OCI-LY3 (cell line): ENCODE data around the gene CPXM1.

Experiments
- H2AFZ ChIP-seq: fragments of 200-600, 300-600 bp; shearing (Covaris generic); 2 replicates; pipeline ENCODE4 v1.6.0; 2014; ENCODE audit warnings: antibody characterized with exemption, low read depth, low read length
- H3K27ac ChIP-seq: fragments of 200-600, 300-600 bp; sonication (generic); 2 replicates; pipeline ENCODE4 v1.5.1; 2014; ENCODE audit warnings: mild to moderate bottlenecking, low read length, moderate library complexity, mixed read lengths
- H3K27me3 ChIP-seq: fragments of 200-600, 300-600 bp; sonication (generic); 2 replicates; pipeline ENCODE4 v1.6.1; 2014; ENCODE audit warnings: low read depth, low read length, mixed read lengths
- H3K36me3 ChIP-seq: fragments of 200-600, 300-600 bp; sonication (generic); replicated peaks from 2 replicates; pipeline ENCODE3; 2014; ENCODE audit warnings: low read depth, low read length, mixed read lengths
- H3K4me1 ChIP-seq: fragments of 300-600, 200-600 bp; sonication (generic); 2 replicates; pipeline ENCODE4 v1.6.1; 2014; ENCODE audit warnings: low read length, mixed read lengths
- H3K4me2 ChIP-seq: fragments of 200-600, 300-600 bp; sonication (generic); 2 replicates; pipeline ENCODE4 v1.6.1; 2014; ENCODE audit warnings: low read length, mixed read lengths
- H3K4me3 ChIP-seq: fragments of 300-600, 200-600 bp; sonication (generic); 2 replicates; pipeline ENCODE4 v1.5.1; 2014; ENCODE audit warnings: antibody characterized with exemption, mild to moderate bottlenecking, low read length, moderate library complexity
- H3K79me2 ChIP-seq: fragments of 300-600, 200-600 bp; shearing (Covaris generic); 2 replicates; pipeline ENCODE4 v1.6.1; 2014; ENCODE audit warnings: mild to moderate bottlenecking, low read length, mixed read lengths
- H3K9ac ChIP-seq: fragments of 300-600, 200-600 bp; shearing (Covaris generic); 2 replicates; pipeline ENCODE4 v1.6.0; 2014; ENCODE audit warnings: mild to moderate bottlenecking, low read length, moderate library complexity
- H3K9me3 ChIP-seq: fragments of 200-600, 300-600 bp; shearing (Covaris generic); 2 replicates; pipeline ENCODE4 v1.6.1; 2014; ENCODE audit warnings: low read length, mixed read lengths; ENCODE audit not compliant: insufficient read depth
- H4K20me1 ChIP-seq: fragments of 200-600, 300-600 bp; sonication (generic); 2 replicates; pipeline ENCODE4 v1.6.1; 2016; ENCODE audit warnings: low read length, mixed read lengths; ENCODE audit not compliant: insufficient read depth
- EZH2phosphoT487 ChIP-seq: fragments of 200-600 bp; shearing (Covaris generic); IDR thresholded peaks from 2 replicates; pipeline ENCODE4 v1.6.1; 2018; ENCODE audit warnings: antibody characterized with exemption, mixed run types, low read depth
- TF ChIP-seq, protein P1 (sequence below): fragments of 200-600, 300-600 bp; sonication (generic); IDR thresholded peaks from 2 replicates; pipeline ENCODE4 v1.5.1; 2014; ENCODE audit warnings: antibody characterized with exemption, low read length, low read depth

Gene CPXM1

DNA sequence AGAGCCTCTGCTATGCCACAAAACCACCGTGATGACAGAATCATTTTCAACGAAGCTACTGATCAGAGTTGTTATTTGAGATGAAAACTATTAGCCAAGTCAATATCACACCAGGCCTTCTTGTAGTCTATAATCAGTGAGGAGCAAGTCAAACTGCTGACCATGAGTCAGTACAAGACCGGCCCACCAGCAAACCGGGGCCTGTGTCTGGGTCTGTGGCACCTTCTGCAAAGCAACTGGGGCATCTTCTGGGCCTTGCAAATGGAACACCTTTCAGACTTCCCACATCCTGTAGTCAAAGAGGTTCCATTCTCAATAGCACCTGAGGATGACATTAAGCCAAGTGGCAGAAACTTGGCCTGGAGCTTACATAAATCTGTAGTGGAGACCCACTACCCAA, 38.5 kb downstream of the CPXM1 start:
- H3K27ac ChIP-seq = no peak overlapping the region
- no peak overlapping the region for H3K4me3 ChIP-seq
- H3K9ac ChIP-seq = no peak overlapping the region
- H3K4me1 ChIP-seq = no peaks in the 10 kb centered on the region
- H3K4me2 ChIP-seq = no peak overlapping the region
- no peaks in the 10 kb centered on the region for H3K9me3 ChIP-seq
- H4K20me1 ChIP-seq = no peaks in the 10 kb centered on the region
- no peaks in the 10 kb centered on the region for H3K36me3 ChIP-seq
- TF ChIP-seq EZH2phosphoT487 = no peak
- TF ChIP-seq, protein P1, sequence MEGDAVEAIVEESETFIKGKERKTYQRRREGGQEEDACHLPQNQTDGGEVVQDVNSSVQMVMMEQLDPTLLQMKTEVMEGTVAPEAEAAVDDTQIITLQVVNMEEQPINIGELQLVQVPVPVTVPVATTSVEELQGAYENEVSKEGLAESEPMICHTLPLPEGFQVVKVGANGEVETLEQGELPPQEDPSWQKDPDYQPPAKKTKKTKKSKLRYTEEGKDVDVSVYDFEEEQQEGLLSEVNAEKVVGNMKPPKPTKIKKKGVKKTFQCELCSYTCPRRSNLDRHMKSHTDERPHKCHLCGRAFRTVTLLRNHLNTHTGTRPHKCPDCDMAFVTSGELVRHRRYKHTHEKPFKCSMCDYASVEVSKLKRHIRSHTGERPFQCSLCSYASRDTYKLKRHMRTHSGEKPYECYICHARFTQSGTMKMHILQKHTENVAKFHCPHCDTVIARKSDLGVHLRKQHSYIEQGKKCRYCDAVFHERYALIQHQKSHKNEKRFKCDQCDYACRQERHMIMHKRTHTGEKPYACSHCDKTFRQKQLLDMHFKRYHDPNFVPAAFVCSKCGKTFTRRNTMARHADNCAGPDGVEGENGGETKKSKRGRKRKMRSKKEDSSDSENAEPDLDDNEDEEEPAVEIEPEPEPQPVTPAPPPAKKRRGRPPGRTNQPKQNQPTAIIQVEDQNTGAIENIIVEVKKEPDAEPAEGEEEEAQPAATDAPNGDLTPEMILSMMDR = no peak
- no peak overlapping the region for H2AFZ ChIP-seq
- peaks cover 11% of the 10 kb centered on the region for H3K27me3 ChIP-seq
- H3K79me2 ChIP-seq = no peaks in the 10 kb centered on the region

DNA sequence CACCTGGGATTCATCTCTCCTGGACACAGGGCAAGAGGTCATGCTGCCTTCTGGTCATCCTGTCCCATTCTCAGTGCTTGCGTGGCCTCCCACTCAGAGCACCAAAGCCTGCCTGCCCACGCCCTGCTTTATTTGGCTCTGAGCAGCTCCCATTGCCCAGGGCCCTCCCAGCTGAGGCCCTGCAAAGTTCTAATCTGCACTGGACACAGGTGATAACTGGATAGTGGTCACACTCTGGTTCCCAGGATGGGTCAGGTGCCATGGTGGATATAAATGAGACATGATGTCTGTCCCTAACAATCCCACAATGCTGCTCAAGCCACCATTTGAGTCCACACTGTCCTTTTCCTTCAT, 39.5 kb downstream of the CPXM1 start:
- Histone ChIP-seq H3K9me3 (no peaks in the 10 kb centered on the region), H3K27ac (no peak overlapping the region), H3K9ac (no peak overlapping the region), H3K4me2 (no peak overlapping the region), H3K4me3 (no peak overlapping the region), H4K20me1 (no peaks in the 10 kb centered on the region), H2AFZ (no peak overlapping the region), H3K4me1 (no peaks in the 10 kb centered on the region), H3K36me3 (no peaks in the 10 kb centered on the region), H3K79me2 (no peaks in the 10 kb centered on the region), H3K27me3 (peaks cover 20% of the 10 kb centered on the region)
- TF ChIP-seq, protein P1 = no peak
- TF ChIP-seq EZH2phosphoT487 = no peak

DNA sequence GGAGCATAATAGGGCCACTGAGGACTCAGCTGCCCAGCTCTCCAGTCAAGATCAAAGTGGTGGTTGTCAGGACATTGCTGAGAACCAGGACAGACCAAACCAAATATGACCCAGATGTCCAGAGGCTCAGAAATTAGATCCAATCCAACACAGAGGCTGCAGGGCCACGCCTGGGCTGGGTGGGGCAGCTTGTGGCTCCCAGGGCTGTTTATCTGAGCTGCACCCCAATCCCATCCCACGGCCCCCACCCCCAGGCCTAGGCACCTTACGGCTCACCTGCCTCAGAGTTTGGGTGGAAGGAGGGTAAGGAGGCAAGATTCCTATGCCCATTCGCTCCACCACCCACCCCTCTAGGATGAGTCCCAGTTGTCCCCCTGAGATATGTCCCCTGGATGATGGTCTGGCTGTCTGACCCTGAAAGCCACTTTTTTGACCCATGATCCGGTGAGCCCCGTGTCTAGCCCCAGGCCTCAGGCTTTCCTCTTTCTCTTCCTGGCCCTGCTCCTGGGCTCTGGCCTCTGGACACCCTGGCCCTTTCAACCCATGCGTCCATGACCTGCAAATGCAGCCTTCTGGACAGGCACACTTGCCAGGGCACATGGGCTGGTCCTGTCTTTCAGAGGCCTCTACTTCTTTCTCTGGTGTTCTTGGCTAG, 40.0 kb downstream of the CPXM1 start:
- peaks cover 24% of the 10 kb centered on the region for H3K27me3 ChIP-seq
- H3K4me2 ChIP-seq = no peak overlapping the region
- no peaks in the 10 kb centered on the region for H3K9me3 ChIP-seq
- H3K36me3 ChIP-seq = no peaks in the 10 kb centered on the region
- H3K4me3 ChIP-seq = no peak overlapping the region
- no peaks in the 10 kb centered on the region for H4K20me1 ChIP-seq
- H3K27ac ChIP-seq = no peak overlapping the region
- H3K79me2 ChIP-seq = no peaks in the 10 kb centered on the region
- TF ChIP-seq, protein P1 = no peak
- no peak for TF ChIP-seq EZH2phosphoT487
- H2AFZ ChIP-seq = no peak overlapping the region
- H3K9ac ChIP-seq = no peak overlapping the region
- H3K4me1 ChIP-seq = no peaks in the 10 kb centered on the region

DNA sequence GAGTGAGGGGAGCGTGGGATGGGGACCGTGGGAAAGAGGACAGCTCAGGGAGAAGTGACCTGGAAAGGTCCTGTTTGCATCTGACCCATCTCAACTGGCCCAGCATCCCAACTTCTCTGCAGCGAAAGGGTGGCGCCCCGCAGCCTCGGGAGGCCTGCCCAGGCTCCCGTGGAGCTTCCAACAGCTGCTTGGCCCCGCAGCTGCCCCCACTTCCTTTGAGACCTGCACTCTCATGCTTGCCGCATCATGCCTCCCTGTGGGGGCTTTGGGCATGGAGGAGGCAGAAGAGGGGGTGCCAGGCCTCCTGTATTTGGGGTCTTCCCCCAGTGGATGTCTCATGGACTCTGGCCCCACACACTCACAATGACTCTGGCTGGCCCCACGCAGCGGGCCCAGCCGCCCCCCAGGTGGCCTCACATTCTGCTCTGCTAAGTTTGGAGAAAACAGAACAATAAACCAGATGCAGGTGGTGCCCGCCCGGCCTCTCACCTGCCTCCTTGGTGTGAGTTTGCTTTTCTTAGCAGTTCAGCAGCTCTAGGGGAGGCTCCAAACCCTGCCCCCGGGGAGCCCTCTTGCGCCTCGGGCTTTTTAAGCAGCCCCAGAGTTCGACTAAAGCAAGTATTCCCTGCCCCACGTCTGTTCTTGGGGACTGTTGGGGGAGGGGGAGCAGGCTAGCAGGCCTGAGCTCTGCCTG, 40.7 kb downstream of the CPXM1 start:
- Histone ChIP-seq H3K79me2 (no peaks in the 10 kb centered on the region), H3K9ac (no peak overlapping the region), H3K4me3 (no peak overlapping the region), H3K4me1 (no peaks in the 10 kb centered on the region), H3K36me3 (no peaks in the 10 kb centered on the region), H4K20me1 (no peaks in the 10 kb centered on the region), H3K9me3 (no peaks in the 10 kb centered on the region), H3K27ac (no peak overlapping the region), H3K4me2 (no peak overlapping the region), H2AFZ (no peak overlapping the region), H3K27me3 (peaks cover 29% of the 10 kb centered on the region)
- TF ChIP-seq, protein P1 = no peak
- TF ChIP-seq EZH2phosphoT487 = no peak
